Skeletal muscle satellite cell (primary cell): Measurements from ENCODE around the gene SOX5.

Experiments used
- H3K27me3 ChIP-seq: 2 replicates; pipeline ENCODE4 v1.7.0; 2013; ENCODE audit warnings: low read length; ENCODE audit not compliant: control insufficient read depth, insufficient read depth
- H3K36me3 ChIP-seq: 2 replicates; pipeline ENCODE4 v1.7.0; 2013; ENCODE audit warnings: mild to moderate bottlenecking, control low read depth, low read length; ENCODE audit not compliant: insufficient read depth
- H3K4me1 ChIP-seq: 2 replicates; pipeline ENCODE4 v1.7.0; 2013; ENCODE audit warnings: low read length; ENCODE audit not compliant: control insufficient read depth, insufficient read depth
- H3K4me2 ChIP-seq: 2 replicates; pipeline ENCODE4 v1.7.0; 2013; ENCODE audit warnings: mild to moderate bottlenecking, low read length
- H3K4me3 ChIP-seq: 2 replicates; pipeline ENCODE4 v1.7.0; 2013; ENCODE audit warnings: low read length
- H3K9ac ChIP-seq: 2 replicates; pipeline ENCODE4 v1.7.0; 2013; ENCODE audit warnings: mild to moderate bottlenecking, low read depth, low read length, moderate library complexity
- H3K9me3 ChIP-seq: replicated peaks from 2 replicates; pipeline ENCODE4 v1.7.0; 2013; ENCODE audit warnings: mild to moderate bottlenecking, control low read depth, low read length

SOX5 gene

DNA sequence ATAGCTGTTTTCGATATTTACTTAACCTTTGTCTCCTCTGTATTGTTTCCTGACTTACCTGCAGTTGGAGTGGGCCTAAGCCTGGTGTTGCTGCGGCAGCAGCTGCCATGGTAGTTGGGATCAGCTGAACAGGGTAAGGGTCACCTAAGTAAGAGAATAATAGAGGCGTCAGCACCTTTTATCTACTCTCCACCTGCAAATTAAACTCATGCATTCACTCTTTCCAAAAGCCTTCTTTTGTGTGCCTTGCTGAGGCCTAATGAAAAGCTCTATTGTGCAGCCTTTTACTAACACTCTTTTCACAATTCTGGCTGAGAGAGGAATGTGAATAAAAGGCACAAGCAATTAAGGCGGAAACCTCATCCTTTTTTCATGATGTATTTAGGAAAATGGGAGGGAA, 308.7 kb downstream of the SOX5 start:
- Histone ChIP-seq H3K4me2 (no peak overlapping the region), H3K4me1 (no peaks in the 10 kb centered on the region), H3K27me3 (no peaks in the 10 kb centered on the region), H3K9ac (no peak overlapping the region), H3K36me3 (no peaks in the 10 kb centered on the region), H3K9me3 (no peaks in the 10 kb centered on the region), H3K4me3 (no peak overlapping the region)

DNA sequence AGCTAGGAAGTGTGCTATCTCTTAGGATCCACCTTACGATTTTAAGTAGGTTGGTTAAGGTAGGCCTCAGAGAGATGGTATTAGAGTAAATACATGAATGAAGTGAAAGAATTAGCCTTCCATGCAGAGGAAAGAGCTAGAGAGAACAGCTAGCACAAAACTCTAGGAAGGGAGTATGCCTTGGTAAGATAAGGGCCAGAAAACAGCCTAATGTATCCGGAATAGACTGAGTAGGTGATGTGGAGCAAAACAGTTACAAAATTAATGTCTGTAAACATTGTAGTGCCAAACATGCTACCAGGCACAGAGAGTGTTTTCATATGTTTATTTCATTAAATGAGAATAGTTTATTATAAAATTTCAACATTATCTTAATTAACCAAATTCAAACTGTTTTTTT, 315.1 kb downstream of the SOX5 start:
- Histone ChIP-seq H3K4me3 (no peak overlapping the region), H3K27me3 (no peaks in the 10 kb centered on the region), H3K36me3 (no peaks in the 10 kb centered on the region), H3K9ac (no peak overlapping the region), H3K4me1 (no peaks in the 10 kb centered on the region), H3K9me3 (no peaks in the 10 kb centered on the region), H3K4me2 (no peak overlapping the region)

DNA sequence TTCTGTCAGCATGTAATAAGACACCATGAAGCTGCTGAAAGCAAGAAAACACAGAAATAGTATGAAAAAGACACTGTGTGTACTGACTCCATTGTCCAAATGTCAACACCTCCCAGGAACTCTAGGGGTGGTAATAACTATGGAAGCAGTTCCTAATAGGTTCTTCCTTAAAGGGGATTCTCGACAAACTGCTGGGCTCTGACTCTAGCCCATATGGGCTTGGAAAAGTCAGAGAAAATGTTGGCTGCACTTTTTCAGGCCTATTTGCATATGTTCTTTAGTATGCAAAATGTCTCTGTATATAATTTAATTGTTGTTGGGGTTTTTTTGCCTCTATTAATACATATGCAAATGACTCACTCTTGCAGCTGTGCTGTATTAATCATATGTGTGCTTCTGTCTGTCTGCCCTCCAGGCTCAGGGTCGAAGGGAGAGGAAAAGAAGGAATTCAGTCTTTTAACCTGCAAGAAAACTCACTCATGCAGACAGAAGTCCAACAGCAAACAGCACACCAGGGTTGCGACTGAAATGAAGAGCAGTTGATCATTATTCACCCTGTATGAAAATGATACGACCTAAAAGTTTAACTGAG, 317.6 kb downstream of the SOX5 start:
- no peaks in the 10 kb centered on the region for H3K9me3 ChIP-seq
- H3K4me1 ChIP-seq, result no peaks in the 10 kb centered on the region
- H3K4me3 ChIP-seq, result no peak overlapping the region
- H3K27me3 ChIP-seq, result no peaks in the 10 kb centered on the region
- H3K9ac ChIP-seq, result no peak overlapping the region
- no peaks in the 10 kb centered on the region for H3K36me3 ChIP-seq
- H3K4me2 ChIP-seq, result no peak overlapping the region

DNA sequence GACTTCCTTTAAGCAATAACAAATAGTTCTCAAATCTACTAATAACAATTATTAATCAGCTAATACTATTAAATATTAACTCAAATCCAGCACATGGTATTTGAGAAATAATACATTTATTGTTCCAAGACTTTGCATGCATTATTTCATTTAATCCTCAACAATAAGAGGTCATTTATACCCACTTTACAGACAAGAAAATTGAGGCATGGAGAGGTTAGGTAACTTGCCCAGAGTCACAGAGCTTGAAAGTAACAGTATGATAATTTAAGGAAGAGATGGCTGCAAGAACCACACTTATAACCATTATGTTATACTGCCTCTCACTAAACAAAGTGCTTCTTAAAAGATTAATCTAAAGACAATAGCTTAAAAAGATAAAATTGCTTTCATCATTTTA, 318.9 kb downstream of the SOX5 start:
- H3K4me2 ChIP-seq, result no peak overlapping the region
- no peaks in the 10 kb centered on the region for H3K27me3 ChIP-seq
- no peak overlapping the region for H3K9ac ChIP-seq
- no peaks in the 10 kb centered on the region for H3K4me1 ChIP-seq
- no peaks in the 10 kb centered on the region for H3K36me3 ChIP-seq
- no peaks in the 10 kb centered on the region for H3K9me3 ChIP-seq
- H3K4me3 ChIP-seq, result no peak overlapping the region

DNA sequence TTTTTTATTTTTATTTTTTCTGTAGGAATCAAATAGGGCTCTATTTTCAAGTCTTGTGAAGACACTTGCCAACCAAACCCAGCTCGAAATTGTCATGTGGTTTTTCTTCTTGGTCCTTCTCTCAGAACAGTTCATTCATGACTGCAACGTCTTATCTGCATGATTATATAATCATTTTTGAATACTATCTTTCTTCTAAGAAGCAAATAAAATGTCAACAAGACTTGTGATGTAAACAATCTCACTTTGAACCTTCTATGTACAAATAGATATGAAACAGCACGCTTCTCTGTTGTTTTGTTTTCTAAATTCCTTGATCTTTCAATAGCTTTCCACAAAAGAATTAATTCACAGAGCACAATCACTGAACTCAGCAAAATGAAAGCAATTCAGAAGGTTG, 320.7 kb downstream of the SOX5 start:
- Histone ChIP-seq H3K9me3 (no peaks in the 10 kb centered on the region), H3K4me1 (no peaks in the 10 kb centered on the region), H3K36me3 (no peaks in the 10 kb centered on the region), H3K4me2 (no peak overlapping the region), H3K4me3 (no peak overlapping the region), H3K9ac (no peak overlapping the region), H3K27me3 (no peaks in the 10 kb centered on the region)

DNA sequence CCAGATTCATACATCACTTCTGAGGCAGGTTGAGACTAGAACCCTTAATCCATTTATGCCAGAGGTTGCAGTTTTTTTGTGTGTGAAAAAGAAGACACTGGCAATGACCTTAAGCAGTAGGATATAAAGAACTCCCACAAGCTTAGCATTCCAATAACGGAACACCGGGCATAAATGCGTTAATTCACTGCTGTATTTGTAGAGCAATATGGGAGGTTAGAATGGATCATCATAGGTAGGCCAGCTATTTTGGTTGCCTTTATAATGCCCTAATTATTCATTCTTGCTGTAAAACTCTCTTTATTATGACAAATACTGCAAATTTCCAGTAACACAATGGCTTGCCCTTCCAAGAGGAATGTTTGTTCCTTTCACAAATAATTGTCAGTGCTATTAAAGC, 322.7 kb downstream of the SOX5 start:
- Histone ChIP-seq H3K36me3 (no peaks in the 10 kb centered on the region), H3K9me3 (no peaks in the 10 kb centered on the region), H3K4me1 (no peaks in the 10 kb centered on the region), H3K4me2 (no peak overlapping the region), H3K9ac (no peak overlapping the region), H3K27me3 (no peaks in the 10 kb centered on the region), H3K4me3 (no peak overlapping the region)

DNA sequence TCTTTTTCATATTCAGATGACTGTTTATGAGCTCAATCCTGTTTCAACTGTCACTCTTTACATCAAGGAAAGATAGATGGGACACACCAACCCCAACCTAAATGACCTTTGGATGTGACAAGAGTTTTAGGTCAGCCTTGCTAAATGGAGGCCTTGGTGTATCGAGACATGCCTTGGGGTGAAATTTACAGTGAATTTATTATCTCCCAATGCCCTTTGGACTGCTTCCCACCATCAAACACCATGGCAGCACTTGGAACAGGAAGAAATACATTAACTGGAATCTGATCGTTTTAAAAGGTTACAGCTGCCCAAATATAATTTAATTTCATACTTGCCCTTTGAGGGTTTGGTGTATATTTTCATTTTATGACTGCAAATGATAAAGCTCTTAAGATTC, 327.6 kb downstream of the SOX5 start:
- H3K9ac ChIP-seq, result no peak overlapping the region
- no peaks in the 10 kb centered on the region for H3K9me3 ChIP-seq
- H3K4me3 ChIP-seq, result no peak overlapping the region
- H3K4me2 ChIP-seq, result no peak overlapping the region
- no peaks in the 10 kb centered on the region for H3K27me3 ChIP-seq
- H3K36me3 ChIP-seq, result no peaks in the 10 kb centered on the region
- H3K4me1 ChIP-seq, result no peaks in the 10 kb centered on the region

DNA sequence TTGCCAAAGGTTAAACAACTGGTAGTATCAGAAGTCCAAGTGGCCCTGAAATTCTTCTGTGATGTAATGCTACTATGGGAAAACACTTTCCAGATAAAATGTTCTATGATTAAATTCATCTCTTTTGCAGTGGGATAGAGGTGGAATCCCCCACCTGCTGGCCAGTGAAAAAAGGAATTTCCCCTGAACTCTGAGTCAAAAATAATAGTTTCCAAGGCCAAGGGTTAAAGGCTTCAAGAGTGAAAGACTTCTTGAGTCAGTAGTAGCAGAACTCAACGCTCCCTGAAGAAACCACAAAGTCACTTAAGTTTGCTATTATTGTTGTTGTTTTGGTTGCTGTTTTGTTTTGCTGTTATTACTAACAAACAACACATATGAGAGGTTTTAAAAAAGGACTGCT, 330.8 kb downstream of the SOX5 start:
- Histone ChIP-seq H3K4me3 (no peak overlapping the region), H3K9me3 (no peaks in the 10 kb centered on the region), H3K4me2 (no peak overlapping the region), H3K36me3 (no peaks in the 10 kb centered on the region), H3K4me1 (no peaks in the 10 kb centered on the region), H3K27me3 (no peaks in the 10 kb centered on the region), H3K9ac (no peak overlapping the region)

DNA sequence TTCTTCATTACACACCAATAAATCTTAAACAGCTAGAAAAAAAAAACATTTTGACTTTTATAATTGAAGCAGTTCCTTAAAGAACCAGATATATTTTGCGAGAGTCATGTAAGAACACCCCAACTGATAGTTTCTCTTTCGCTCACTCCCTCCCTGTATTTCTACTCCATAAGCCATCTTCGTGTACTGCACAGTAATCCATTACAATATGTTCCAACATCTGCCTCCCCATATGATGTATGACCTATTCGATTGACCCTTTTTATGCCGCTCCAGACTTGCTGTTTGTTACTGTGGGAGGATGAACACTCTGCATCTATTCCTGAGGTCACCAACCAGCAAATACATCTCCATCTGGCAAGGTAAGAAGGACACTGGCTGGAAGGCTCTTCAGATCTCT, 331.7 kb downstream of the SOX5 start:
- no peaks in the 10 kb centered on the region for H3K4me1 ChIP-seq
- H3K9ac ChIP-seq, result no peak overlapping the region
- H3K4me2 ChIP-seq, result no peak overlapping the region
- no peaks in the 10 kb centered on the region for H3K9me3 ChIP-seq
- H3K36me3 ChIP-seq, result no peaks in the 10 kb centered on the region
- no peak overlapping the region for H3K4me3 ChIP-seq
- H3K27me3 ChIP-seq, result no peaks in the 10 kb centered on the region

DNA sequence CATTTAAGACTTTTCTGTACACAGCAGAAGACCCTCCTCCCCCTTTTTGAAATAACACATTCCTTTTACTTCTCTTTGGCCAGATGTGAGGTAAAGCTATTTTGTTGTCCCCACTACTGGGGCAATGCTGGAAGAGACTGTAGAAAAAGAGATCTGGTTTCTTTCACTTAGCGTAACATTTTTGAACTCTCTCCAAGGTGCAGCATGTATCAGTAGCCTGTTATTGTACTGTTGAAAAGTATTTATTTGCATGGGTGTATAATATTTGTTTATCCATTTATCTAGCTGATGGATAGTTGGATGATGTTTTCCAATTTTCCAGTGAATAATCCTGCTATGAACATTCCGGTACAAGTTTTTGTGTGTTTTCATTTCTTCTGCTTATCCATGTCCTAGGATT, 335.2 kb downstream of the SOX5 start:
- Histone ChIP-seq H3K9me3 (no peaks in the 10 kb centered on the region), H3K4me2 (no peak overlapping the region), H3K27me3 (no peaks in the 10 kb centered on the region), H3K4me3 (no peak overlapping the region), H3K9ac (no peak overlapping the region), H3K4me1 (no peaks in the 10 kb centered on the region), H3K36me3 (no peaks in the 10 kb centered on the region)

DNA sequence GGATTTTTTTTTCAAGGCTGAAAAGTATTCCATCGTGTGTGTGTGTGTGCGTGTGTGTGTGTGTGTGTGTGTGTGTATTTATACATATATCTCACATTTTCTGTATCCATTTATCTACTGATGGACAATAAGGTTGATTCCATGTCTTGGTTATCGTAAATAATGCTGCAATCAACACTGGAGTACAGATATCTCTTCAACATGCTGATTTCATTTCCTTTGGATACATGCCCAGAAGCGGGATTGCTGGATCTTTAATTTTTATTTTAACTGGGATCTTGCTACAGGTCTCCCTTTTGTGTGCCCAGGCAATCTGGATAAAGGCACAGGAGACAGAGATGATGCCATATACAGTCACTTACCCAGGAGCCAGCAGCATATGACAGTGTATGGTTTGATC, 338.1 kb downstream of the SOX5 start:
- Histone ChIP-seq H3K4me3 (no peak overlapping the region), H3K4me2 (no peak overlapping the region), H3K4me1 (no peaks in the 10 kb centered on the region), H3K36me3 (no peaks in the 10 kb centered on the region), H3K27me3 (no peaks in the 10 kb centered on the region), H3K9me3 (no peaks in the 10 kb centered on the region), H3K9ac (no peak overlapping the region)

DNA sequence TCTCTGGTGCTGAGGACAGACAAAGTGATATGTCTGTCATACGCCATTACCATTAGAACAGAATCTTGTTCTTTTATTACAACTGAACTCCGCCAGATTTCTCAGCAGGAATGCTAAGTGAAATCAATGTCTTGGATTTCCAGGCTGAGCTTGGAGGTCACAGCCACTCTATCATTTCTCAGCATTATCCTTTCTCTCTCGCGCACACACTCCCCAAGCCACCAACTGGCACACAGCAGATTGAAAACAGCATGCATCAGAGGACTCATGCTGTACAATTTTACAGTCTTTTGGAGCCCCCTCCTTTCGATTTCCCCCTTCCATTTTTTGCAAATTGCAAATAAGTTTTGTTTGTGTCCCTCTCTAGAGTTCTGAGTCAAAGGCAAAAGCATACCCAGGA, 348.6 kb downstream of the SOX5 start:
- no peak overlapping the region for H3K4me3 ChIP-seq
- no peaks in the 10 kb centered on the region for H3K9me3 ChIP-seq
- H3K4me1 ChIP-seq, result no peaks in the 10 kb centered on the region
- H3K4me2 ChIP-seq, result no peak overlapping the region
- no peaks in the 10 kb centered on the region for H3K27me3 ChIP-seq
- no peaks in the 10 kb centered on the region for H3K36me3 ChIP-seq
- H3K9ac ChIP-seq, result no peak overlapping the region
